GM18508 (cell line): Measurements from ENCODE around the gene SLC38A3.

Source experiments
- ATAC-seq: cut with Tn5 transposase; IDR thresholded peaks from one replicate; pipeline ENCODE4 v1.9.1; 2021; ENCODE audit warnings: moderate number of reproducible peaks; ENCODE audit not compliant: insufficient read depth, unreplicated experiment

Gene SLC38A3

DNA sequence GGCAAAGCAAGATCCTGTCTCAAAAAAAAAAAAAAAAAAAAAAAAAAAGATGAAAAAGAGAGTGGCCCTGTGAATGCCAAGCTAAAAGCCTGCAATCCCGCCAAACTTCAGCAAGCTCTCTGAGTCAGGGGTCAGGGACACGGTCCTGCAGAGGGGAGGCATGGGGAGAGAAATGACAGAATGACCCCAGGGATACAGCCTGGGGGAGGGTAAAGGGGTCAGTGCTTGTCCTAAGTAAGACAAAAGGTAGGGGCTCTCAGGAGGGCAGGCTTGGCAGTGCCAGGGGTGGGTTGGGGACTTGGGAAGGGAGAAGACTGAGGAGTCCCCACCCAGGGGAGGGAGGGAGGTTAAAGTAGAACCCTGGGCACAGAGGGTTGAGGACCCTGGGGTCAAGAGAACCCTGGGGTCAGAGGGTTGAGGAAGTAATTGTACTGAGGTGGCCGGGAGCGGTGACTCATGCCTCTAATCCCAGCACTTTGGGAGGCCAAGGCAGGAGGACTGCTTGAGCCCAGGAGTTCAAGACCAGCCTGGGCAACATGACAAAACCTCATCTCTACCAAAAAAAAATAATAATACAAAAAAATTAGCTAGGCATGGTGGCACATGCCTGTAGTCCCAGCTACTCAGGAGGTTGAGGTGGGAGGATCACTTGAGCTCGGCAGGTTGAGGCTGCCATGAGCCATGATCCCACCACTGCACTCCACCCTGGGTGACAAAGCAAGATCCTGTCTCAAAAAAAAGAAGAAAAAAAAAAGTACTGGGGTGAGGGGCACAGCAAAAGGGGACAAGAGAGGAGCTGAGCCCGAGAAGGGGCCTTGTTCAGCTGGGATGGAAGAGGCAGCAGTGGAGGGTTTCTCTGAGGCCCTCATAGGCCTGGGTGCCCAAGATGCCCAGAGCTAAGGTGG lies 58.7 kb downstream of the SLC38A3 start:
- ATAC-seq, result no peak

DNA sequence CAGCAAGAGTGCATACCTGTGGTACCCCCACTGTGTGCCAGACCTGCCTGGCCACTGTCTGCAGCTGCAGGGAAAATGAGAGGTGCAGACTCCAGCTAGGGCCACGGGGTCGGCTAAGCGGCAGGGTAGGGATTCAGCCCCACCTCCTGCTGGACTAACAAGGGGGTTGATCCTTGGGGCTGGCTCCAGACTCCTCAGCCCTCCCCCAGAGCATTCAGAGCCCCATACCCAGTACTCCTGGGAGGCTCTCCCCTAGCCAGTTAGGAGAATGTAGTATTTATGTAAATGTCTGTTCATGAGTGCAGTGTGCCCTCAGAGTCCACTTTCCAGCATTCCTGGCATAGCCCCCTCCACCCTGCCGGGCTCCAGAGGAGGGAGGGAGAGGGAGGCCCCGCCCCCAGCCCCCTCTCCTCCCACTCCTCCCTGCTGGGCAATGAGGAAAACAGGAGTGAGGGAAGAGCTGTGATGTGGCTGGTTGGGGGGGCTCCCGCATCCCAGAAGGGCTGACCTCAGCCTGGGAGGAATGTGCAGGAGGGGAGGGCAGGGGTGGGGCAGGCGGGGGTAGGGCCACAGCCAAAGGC lies 59.4 kb downstream of the SLC38A3 start:
- ATAC-seq, result no peak

DNA sequence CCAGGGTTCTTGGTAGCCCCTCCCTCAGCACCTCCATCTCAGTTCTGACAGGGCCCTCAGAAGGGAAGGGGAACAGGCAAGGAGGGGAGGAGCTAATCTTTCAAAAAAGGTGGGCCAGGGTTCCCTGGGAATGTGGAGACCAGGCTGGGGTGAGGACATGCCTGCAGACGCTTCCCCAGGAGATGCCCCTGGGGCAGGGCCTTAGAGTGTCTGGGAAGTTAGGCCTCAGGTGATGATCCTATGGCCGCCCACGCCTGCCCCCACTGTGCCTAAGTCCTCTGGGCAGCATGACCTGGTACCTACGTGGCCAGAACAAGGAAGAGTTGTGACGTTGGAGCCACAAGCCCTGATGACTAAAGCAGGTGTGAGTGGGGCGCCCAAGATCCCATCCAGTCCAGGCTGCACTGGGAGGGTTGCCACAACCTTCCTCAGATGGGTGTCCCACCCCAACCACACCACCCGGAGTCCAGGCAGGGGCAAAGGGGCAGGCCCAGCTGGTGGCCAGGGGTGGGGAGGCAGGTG lies 60.0 kb downstream of the SLC38A3 start:
- no peak for ATAC-seq

DNA sequence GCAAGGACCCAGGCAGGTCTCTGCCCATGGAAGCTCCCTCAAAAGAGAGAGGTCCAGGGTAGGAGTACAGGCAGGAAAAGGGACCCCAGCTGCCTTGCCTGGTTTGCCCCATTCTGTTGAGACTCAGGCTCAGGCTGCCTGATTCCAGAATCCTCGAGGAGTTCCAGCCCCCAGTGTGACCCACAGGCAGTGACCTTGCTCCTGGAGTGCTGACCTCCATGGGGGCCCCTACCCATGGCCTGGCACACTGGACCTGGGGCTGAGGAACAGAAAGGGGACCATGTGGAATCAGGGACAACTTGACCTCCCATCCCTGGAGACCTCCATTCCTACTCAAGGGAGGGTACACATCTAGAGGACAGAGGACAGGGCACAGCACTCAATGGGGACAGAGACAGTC lies 60.5 kb downstream of the SLC38A3 start:
- ATAC-seq, result no peak

DNA sequence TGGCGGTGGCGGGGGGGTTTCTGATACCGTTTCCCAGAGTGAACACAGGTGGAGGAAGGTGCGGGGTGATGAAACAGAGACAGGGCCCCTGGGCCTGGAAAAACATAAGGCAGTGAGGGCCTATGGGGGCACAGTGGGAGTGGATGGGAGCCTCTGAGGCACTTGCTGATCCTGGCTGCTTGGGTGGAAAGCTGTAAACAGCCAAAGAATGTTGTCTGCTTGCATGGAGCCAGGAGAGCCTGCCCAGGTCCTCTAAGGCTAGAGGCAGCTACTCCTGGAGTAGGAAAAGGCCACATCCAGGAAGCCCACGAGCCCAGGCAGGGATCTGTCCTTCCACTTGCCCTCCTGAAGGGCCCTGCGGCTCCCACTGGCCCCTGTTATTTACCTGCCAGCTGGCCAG lies 60.9 kb downstream of the SLC38A3 start:
- ATAC-seq, result no peak

DNA sequence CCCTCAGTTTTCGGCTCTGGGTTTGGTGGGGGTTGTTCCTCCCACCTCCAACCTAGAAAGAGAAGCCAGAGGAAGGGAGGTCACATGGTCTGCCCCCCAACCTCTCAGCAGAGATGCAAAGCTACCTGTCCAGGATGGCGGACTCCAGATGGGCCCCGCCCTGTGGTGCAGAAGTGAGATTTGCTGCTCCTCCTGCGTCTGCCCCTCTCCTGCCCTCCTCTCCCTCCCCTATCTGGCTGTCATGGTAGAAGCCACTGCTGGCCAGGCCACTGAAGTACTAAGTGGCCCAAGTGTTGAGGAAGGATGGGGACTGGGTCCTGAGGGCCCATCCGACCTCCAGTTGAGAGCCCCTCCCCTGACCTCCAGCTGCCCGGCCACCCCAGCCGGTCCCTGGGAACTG lies 61.8 kb downstream of the SLC38A3 start:
- no peak for ATAC-seq

DNA sequence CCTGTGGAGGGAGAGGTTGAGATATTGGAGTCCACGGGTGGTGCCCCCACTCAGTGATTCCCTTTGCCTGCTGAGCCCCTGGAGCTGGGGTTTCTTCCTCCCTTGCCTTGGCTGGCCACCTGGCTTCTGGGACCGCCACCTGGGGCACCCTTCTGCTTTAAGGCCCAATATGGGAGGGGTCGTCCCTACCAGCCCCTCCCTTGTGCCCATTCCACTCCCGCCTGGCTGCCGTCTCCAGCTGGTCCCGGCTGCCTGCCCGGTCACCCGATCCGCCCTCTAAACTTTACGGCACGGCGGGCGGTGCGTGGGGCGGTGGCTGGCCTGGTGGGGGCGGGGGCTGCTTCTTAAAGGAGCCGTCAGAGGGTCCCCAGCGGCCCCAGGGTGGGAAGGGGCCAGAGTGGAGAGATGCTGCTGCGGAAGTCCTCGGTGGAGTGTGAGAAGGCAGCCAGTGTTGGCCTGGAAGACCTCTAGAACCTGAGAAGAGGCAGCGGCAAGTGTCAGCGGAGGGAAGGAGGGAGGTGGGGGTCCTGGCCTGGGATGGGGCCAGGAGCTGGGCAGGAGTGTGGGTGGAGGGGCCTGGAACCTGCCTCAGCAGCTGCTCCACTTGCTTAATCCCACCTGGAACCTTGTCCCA lies 62.3 kb downstream of the SLC38A3 start:
- ATAC-seq, result no peak

DNA sequence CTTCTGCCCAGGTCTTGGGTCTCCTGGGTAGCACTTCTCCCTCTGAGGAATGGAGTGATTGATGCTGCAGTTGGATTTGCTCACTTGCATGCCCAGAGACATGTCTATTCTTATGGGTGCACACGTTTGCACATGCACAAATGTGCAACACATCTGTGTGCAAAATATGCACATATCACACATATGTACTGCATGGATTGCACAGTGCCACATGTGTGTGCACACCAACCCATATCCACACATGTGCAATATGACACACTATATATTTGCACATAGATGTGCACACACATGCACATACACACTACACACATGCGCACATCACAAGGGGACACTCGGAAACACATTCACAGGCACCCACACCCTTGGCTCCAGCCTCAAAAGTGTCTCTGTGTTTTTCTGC lies 63.2 kb downstream of the SLC38A3 start:
- no peak for ATAC-seq

DNA sequence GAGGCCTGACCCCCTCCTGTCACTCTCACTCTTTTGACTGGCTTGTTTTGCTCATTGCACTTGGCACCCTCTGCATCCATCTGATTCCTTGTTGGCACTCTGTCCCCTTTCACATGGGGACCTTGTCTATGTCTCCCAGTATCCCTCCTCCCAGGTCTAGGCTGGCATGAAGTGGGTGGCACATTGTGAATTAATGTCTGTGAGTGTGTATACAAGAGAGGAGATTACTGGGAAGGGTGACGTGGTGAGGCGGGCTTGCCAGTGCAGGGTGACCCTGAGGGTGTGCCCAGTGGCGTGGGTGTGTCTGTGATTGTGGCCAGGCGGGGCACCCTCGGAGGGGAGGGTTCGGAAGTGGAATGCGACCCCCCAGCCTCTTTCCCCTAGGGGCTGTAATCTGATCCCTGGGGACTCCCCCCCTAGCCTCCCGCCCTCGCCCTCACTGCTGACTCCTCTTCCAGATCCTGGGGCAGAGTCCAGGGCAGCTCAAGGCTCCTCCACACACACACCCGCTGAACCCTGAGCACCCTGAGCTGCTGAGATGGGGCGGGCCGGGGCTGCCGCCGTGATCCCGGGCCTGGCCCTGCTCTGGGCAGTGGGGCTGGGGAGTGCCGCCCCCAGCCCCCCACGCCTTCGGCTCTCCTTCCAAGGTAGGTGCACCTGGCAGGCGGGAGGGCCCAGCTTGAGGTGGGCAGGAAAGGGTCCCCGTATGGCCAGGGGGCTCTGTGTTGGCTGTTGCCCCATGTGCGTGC lies 63.8 kb downstream of the SLC38A3 start, which contains the start of gene SEMA3B:
SEMA3B (plus strand) TSS at position 445 of the 749 bp plus-strand sequence; CDS start at position 539, 94 bp downstream.
- ATAC-seq, result no peak

DNA sequence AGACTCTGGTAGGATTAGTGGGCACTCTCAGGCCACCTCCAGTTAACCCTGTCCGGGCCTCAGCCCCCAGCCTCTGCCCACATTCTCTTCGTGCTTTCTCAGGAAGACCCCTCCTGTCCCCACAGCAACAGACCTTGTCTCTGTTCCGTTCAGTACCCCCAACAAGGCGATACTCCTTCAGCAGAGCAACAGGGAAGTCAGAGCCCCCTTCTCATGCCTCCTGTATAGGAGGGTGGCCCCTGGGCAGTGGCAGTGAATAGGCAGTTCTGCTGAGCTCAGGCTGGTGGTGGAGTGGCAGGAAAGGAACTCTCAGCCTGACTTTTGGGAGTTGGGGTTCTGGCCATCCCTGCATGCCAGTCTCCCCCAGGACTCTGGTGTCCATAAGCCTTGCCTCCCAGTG lies 64.4 kb downstream of the SLC38A3 start:
- ATAC-seq, result no peak

DNA sequence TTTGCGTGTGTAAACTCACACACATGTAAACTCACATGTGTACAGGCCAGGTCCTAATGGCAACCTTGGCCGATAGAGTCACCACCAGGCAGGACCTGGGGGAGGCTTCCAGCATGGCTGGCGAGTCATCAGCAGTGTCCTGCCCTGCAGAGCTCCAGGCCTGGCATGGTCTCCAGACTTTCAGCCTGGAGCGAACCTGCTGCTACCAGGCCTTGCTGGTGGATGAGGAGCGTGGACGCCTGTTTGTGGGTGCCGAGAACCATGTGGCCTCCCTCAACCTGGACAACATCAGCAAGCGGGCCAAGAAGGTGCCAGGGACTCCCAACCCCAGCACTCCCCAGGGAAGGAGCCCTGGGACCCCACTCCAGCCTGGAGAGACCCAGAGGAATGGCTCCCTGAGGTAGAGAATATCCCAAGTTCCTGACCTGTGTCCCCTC lies 64.9 kb downstream of the SLC38A3 start:
- no peak for ATAC-seq

DNA sequence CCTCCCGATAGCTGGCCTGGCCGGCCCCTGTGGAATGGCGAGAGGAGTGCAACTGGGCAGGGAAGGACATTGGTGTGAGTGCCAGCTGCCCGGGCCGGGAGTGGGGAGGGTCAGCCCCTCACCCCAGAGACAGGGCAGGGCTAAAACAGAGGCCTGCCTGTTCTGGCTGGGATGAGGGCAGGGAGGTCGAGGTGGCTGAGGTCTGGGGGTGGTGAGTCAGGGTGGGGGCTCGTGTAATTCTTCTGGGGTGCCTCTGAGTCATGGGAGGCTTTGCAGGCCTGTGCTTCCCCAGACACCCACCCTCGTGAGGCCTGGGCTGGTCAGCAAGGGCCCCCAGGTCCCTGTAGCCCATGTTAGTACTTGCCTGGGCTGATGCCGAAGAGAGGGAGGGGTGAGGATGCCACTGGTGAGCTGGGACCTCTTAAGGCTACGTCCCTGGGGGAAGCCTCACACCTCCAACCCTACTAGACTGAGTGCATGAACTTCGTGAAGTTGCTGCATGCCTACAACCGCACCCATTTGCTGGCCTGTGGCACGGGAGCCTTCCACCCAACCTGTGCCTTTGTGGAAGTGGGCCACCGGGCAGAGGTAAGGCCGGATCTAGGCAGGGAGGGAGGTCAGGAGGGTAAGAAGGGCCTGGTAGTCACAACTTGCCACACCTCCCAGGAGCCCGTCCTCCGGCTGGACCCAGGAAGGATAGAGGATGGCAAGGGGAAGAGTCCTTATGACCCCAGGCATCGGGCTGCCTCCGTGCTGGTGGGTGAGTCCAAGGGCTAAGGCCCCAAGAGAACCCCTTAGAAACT lies 65.6 kb downstream of the SLC38A3 start:
- no peak for ATAC-seq
